Smooth muscle cell (in vitro differentiated cells): ENCODE data around the gene STK32C. TPM values are rescaled to one million over a fixed set of nuclear protein-coding genes. Genes with fewer than 3 reads are reported as not detected.
A peak's percentile ranks its signal among the peaks of the same experiment; 100 is the strongest.
"Not testable (repeated sequence)": the region's sequence is repeated elsewhere in the genome, so short reads cannot be mapped to it uniquely, and the experiment has no call there.

ENCODE experiments used
- DNase-seq: peaks from one replicate; lab custom pipeline; 2025; ENCODE audit not compliant: unreplicated experiment; lab: John Stamatoyannopoulos, UW
- H2AFZ ChIP-seq: fragments of 200-600 bp; sonication (generic); 2 replicates; pipeline ENCODE4 v1.6.0; 2016; ENCODE audit warnings: antibody characterized with exemption, low read depth, mild to moderate bottlenecking
- H3F3A ChIP-seq: fragments of 200-600 bp; sonication (generic); 2 replicates; pipeline ENCODE4 v1.6.0; 2017; ENCODE audit warnings: antibody characterized with exemption, low read depth
- H3K27ac ChIP-seq: fragments of 200-600 bp; sonication (generic); 2 replicates; pipeline ENCODE4 v1.5.1; 2016; ENCODE audit warnings: low read depth, mild to moderate bottlenecking
- H3K27me3 ChIP-seq: fragments of 200-600 bp; sonication (generic); 2 replicates; pipeline ENCODE4 v1.6.1; 2016; ENCODE audit warnings: low read depth, mild to moderate bottlenecking
- H3K36me3 ChIP-seq: fragments of 200-600 bp; sonication (generic); 2 replicates; pipeline ENCODE4 v1.5.1; 2016; ENCODE audit warnings: low read depth
- H3K4me1 ChIP-seq: fragments of 200-600 bp; sonication (generic); 2 replicates; pipeline ENCODE4 v1.5.1; 2016; ENCODE audit warnings: low read depth
- H3K4me2 ChIP-seq: fragments of 200-600 bp; sonication (generic); 2 replicates; pipeline ENCODE4 v1.6.0; 2016; ENCODE audit warnings: mild to moderate bottlenecking
- H3K4me3 ChIP-seq: fragments of 200-600 bp; sonication (generic); 2 replicates; pipeline ENCODE4 v1.5.1; 2016; ENCODE audit warnings: mild to moderate bottlenecking
- H3K79me2 ChIP-seq: fragments of 200-600 bp; sonication (generic); 2 replicates; pipeline ENCODE4 v1.6.0; 2016; ENCODE audit warnings: low read depth, mild to moderate bottlenecking
- H3K9ac ChIP-seq: fragments of 200-600 bp; sonication (generic); 2 replicates; pipeline ENCODE4 v1.6.0; 2016; ENCODE audit warnings: low read depth
- H3K9me3 ChIP-seq: fragments of 200-600 bp; sonication (generic); replicated peaks from 2 replicates; pipeline ENCODE4 v1.5.1; 2016; ENCODE audit warnings: low read depth
- H4K20me1 ChIP-seq: fragments of 200-600 bp; sonication (generic); 2 replicates; pipeline ENCODE4 v1.6.0; 2016; ENCODE audit warnings: low read depth
- CTCF ChIP-seq: fragments of 200-600 bp; sonication (generic); IDR thresholded peaks from 2 replicates; pipeline ENCODE4 v1.5.1; 2017; ENCODE audit warnings: borderline replicate concordance, mild to moderate bottlenecking, antibody characterized with exemption; ENCODE audit not compliant: insufficient read depth, poor library complexity, severe bottlenecking
- WGBS: methylation state at CpG from one replicate; pipeline ENCODE4 v1.1.7; 2016; ENCODE audit warnings: low lambda C conversion rate; 5-methylcytosine and 5-hydroxymethylcytosine counted together
- polyA plus RNA-seq: library from polyadenylated mRNA; unstranded; fragments of >200 nt; fragmentation: Nextera tagmentation; extraction: Ambion mirVana; gene quantifications from 2 replicates; pipeline ENCODE4 v1.2.1, GENCODE V29; 2016
- total RNA-seq: library from RNA; depleted of rRNA; stranded (reverse); fragments of >200 nt; gene quantifications from 2 replicates; pipeline ENCODE4 v1.2.3, GENCODE V29; 2014

STK32C gene
- total and polyA plus RNA-seq, 2 experiments from 2014 or later: 2.3 to 13.2 TPM

GRCh38 chr10:132223156-132223590, 84.6 kb downstream of the STK32C start:
- Histone ChIP-seq H3K9me3 (no peaks in the 10 kb centered on the region), H4K20me1 (no peaks in the 10 kb centered on the region), H3K4me3 (no peak overlapping the region), H3K27ac (no peak overlapping the region), H3F3A (no peaks in the 10 kb centered on the region), H3K4me2 (no peak overlapping the region), H3K9ac (no peak overlapping the region), H2AFZ (no peak overlapping the region), H3K79me2 (no peaks in the 10 kb centered on the region), H3K36me3 (no peaks in the 10 kb centered on the region), H3K27me3 (no peaks in the 10 kb centered on the region), H3K4me1 (no peaks in the 10 kb centered on the region)
- peak; percentile 74 for TF ChIP-seq CTCF
- DNase-seq: peak; percentile 13
- 49% methylated on average over 16 of the region's 16 CpGs for WGBS

- no peaks in the 10 kb centered on the region for H3K4me1 ChIP-seq
- no peaks in the 10 kb centered on the region for H4K20me1 ChIP-seq
- no peaks in the 10 kb centered on the region for H3K27me3 ChIP-seq
- no peaks in the 10 kb centered on the region for H3K36me3 ChIP-seq
- H3K9ac ChIP-seq: no peak overlapping the region
- DNase-seq: no peak
- H3K4me3 ChIP-seq: no peak overlapping the region
- no peaks in the 10 kb centered on the region for H3K9me3 ChIP-seq
- H3K79me2 ChIP-seq: no peaks in the 10 kb centered on the region
- TF ChIP-seq CTCF: no peak
- H2AFZ ChIP-seq: no peak overlapping the region
- no peaks in the 10 kb centered on the region for H3F3A ChIP-seq
- WGBS: 81% methylated on average over 21 of the region's 21 CpGs
- no peak overlapping the region for H3K4me2 ChIP-seq
- H3K27ac ChIP-seq: no peak overlapping the region
Measured at GRCh38 chr10:132222726-132223125, 85.0 kb downstream of the STK32C start.

- H4K20me1 ChIP-seq, H3K27ac ChIP-seq, H3K4me1 ChIP-seq, H3K4me2 ChIP-seq, H3K9ac ChIP-seq, DNase-seq, H3K4me3 ChIP-seq, H2AFZ ChIP-seq, H3F3A ChIP-seq, H3K9me3 ChIP-seq, H3K27me3 ChIP-seq, H3K79me2 ChIP-seq, H3K36me3 ChIP-seq: not testable (repeated sequence)
- 89% methylated on average over 18 of the region's 18 CpGs for WGBS
Measured at GRCh38 chr10:132220996-132221395, 86.8 kb downstream of the STK32C start.

GRCh38 chr10:132220061-132220460, 87.7 kb downstream of the STK32C start:
- no peak for TF ChIP-seq CTCF
- H3K36me3 ChIP-seq: no peaks in the 10 kb centered on the region
- no peaks in the 10 kb centered on the region for H3K79me2 ChIP-seq
- no peak overlapping the region for H3K9ac ChIP-seq
- no peaks in the 10 kb centered on the region for H3K27me3 ChIP-seq
- no peaks in the 10 kb centered on the region for H3F3A ChIP-seq
- H3K4me3 ChIP-seq: no peak overlapping the region
- H3K4me2 ChIP-seq: no peak overlapping the region
- DNase-seq: no peak
- no peaks in the 10 kb centered on the region for H3K9me3 ChIP-seq
- no peaks in the 10 kb centered on the region for H4K20me1 ChIP-seq
- WGBS: 96% methylated on average over 9 of the region's 9 CpGs
- H3K4me1 ChIP-seq: no peaks in the 10 kb centered on the region
- no peak overlapping the region for H3K27ac ChIP-seq
- H2AFZ ChIP-seq: no peak overlapping the region
